Sigmoid colon (tissue), 7 donors: ENCODE data around the gene MRPS27. TPM values are rescaled to one million over a fixed set of nuclear protein-coding genes. Genes with fewer than 3 reads are reported as not detected.

ENCODE experiments used
- DNase-seq: peaks from one replicate; pipeline ENCODE4 v3.0.0-alpha.2; 2019
- H3K27ac ChIP-seq, 4 donors: fragments of 200-600 bp; sonication (generic); one replicate each; pipeline ENCODE4 v1.5.1; 2016 to 2019; ENCODE audit warnings: mild to moderate bottlenecking in 1 of 4
- H3K27me3 ChIP-seq, 3 donors: fragments of 200-600 bp; sonication (generic); one replicate each; pipeline ENCODE4 v1.5.1; 2019; ENCODE audit warnings: mild to moderate bottlenecking in 1 of 3
- H3K36me3 ChIP-seq, 4 donors: fragments of 200-600 bp; sonication (generic); one replicate each; pipeline ENCODE4 v1.5.1; 2016 to 2019
- H3K4me1 ChIP-seq, 4 donors: fragments of 200-600 bp; sonication (generic); one replicate each; pipeline ENCODE4 v1.5.1; 2017 to 2019
- H3K4me3 ChIP-seq, 4 donors: fragments of 200-600 bp; sonication (generic); one replicate each; pipeline ENCODE4 v1.5.1; 2017 to 2019; ENCODE audit warnings: mild to moderate bottlenecking in 2 of 4, moderate library complexity in 1 of 4
- H3K9me3 ChIP-seq, 4 donors: fragments of 200-600 bp in 3 of 4; sonication (generic) in 3 of 4; one replicate each; pipeline versions ENCODE4 v1.5.1 to v1.6.1; 2013 to 2019
- EP300 ChIP-seq, 4 donors: sonication (generic); formaldehyde crosslinking; IDR thresholded peaks; one replicate each; pipeline ENCODE4 v1.6.1; 2017; ENCODE audit warnings: antibody characterized with exemption in 4 of 4
- POLR2A ChIP-seq, 2 donors: fragments of 450-650 bp; IDR thresholded peaks; one replicate each; pipeline ENCODE4 v1.6.1; 2016; ENCODE audit warnings: antibody characterized with exemption in 2 of 2, mild to moderate bottlenecking in 2 of 2, moderate library complexity in 2 of 2
- POLR2AphosphoS5 ChIP-seq, 4 donors: sonication (generic); formaldehyde crosslinking; IDR thresholded peaks; one replicate each; pipeline ENCODE4 v1.6.1; 2017; ENCODE audit warnings: antibody characterized with exemption in 4 of 4
- WGBS, 2 donors: extraction: QIAGEN DNeasy Blood & Tissue Kit; methylation state at CpG; one replicate each; pipeline ENCODE4 v1.1.7; 2013; 5-methylcytosine and 5-hydroxymethylcytosine counted together
- intact Hi-C: fragments of 100-400 bp; cut with DNase I; formaldehyde crosslinking; loops from one replicate; pipeline ENCODE4 v1.15.1; 2023
- polyA plus RNA-seq, 3 donors: library from polyadenylated mRNA; stranded (reverse); fragments of 200-250 nt; gene quantifications; one replicate each; pipeline ENCODE4 v1.2.3, GENCODE V29; 2013
- total RNA-seq, 4 donors: library from RNA; depleted of rRNA; stranded (reverse); fragments of >200 nt; gene quantifications; one replicate each; pipeline ENCODE4 v1.1.0, GENCODE V29; 2016
- TF ChIP-seq, protein P1 (sequence below), 4 experiments: fragments of 450-650 bp in 3 of 4; fragments of 200-600 bp in 1 of 4; IDR thresholded peaks; one replicate each; pipeline ENCODE4 v1.5.1; 2016 to 2019; ENCODE audit warnings: antibody characterized with exemption in 4 of 4, mild to moderate bottlenecking in 3 of 4, moderate library complexity in 2 of 4
- donor health status: healthy with polysubstance abuse.
- donor health status: Bipolar disorder and iron deficiency.
- donor health status: healthy.

Gene MRPS27
- total and polyA plus RNA-seq, 7 donors: 23.1 to 64.0 (median 44.8) TPM

DNA sequence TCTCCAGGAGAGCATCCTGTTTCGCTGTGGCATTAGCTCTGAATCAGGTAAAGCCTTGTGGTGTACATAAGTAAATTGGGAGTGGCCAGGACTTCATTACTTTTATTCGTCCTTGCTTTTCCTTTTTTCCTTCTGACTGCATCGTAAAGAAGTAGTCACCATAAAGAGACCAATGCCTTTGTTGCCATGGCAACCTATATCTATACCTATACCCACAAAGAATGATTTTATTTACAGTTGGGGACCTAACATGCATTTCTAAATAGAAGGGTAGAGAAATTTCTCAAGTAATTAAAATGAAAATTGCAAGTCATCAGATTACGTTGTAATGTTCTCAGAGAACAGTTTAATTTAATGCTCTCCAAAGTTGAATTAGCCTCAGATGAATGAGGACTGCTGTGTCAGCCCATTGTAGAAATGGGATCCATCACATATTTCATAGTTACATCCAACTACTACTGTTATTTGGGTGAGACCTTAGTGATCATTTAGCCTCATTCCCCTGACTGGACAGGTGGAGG, 18.7 kb upstream of the MRPS27 start:
- TF ChIP-seq POLR2AphosphoS5 (IDR thresholded peaks at IDR 0.05): no peak
- H3K36me3 ChIP-seq: peaks cover 7 to 62% (median 9%) of the 10 kb centered on the region in 4 donors
- H3K27ac ChIP-seq: no peak overlapping the region
- intact Hi-C loops: no loop called here
- no peaks in the 10 kb centered on the region for H3K9me3 ChIP-seq
- 82 to 89% methylated on average over 4 of the region's 4 CpGs for WGBS, 2 donors
- DNase-seq: no peak
- H3K27me3 ChIP-seq: no peaks in the 10 kb centered on the region
- H3K4me3 ChIP-seq: no peak overlapping the region
- H3K4me1 ChIP-seq: no peaks in the 10 kb centered on the region

DNA sequence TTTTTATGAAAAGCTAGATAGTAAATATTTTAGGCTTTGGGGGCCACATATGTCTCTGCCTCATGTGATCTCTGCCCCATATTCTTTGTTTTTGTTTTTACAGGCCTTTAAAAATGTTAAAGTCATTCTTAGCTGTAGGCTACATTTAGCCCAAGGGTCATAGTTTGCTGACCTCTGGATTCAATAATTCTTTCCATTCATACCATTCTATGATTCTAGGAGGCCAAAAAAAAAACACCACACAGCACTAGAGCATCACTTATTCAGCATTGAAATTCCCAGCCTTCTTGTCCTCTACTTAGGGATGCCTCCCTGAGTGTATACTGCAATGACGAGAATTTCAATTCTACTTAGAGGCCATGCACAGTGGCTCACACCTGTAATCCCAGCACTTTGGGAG, 17.1 kb upstream of the MRPS27 start:
- intact Hi-C loops: no loop called here
- no peaks in the 10 kb centered on the region for H3K27me3 ChIP-seq
- no peak overlapping the region for H3K4me3 ChIP-seq
- peaks cover 5 to 48% (median 7%) of the 10 kb centered on the region in 4 donors for H3K36me3 ChIP-seq
- TF ChIP-seq, protein P1, sequence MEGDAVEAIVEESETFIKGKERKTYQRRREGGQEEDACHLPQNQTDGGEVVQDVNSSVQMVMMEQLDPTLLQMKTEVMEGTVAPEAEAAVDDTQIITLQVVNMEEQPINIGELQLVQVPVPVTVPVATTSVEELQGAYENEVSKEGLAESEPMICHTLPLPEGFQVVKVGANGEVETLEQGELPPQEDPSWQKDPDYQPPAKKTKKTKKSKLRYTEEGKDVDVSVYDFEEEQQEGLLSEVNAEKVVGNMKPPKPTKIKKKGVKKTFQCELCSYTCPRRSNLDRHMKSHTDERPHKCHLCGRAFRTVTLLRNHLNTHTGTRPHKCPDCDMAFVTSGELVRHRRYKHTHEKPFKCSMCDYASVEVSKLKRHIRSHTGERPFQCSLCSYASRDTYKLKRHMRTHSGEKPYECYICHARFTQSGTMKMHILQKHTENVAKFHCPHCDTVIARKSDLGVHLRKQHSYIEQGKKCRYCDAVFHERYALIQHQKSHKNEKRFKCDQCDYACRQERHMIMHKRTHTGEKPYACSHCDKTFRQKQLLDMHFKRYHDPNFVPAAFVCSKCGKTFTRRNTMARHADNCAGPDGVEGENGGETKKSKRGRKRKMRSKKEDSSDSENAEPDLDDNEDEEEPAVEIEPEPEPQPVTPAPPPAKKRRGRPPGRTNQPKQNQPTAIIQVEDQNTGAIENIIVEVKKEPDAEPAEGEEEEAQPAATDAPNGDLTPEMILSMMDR (IDR thresholded peaks at IDR 0.05): no peak
- TF ChIP-seq EP300 (IDR thresholded peaks at IDR 0.05) (no peak), POLR2A (IDR thresholded peaks at IDR 0.05) (no peak), POLR2AphosphoS5 (IDR thresholded peaks at IDR 0.05) (no peak)
- DNase-seq: no peak
- no peaks in the 10 kb centered on the region for H3K9me3 ChIP-seq
- H3K27ac ChIP-seq: no peak overlapping the region
- no peaks in the 10 kb centered on the region for H3K4me1 ChIP-seq
- WGBS, 2 donors: 92 to 97% methylated on average over 1 of the region's 1 CpG

DNA sequence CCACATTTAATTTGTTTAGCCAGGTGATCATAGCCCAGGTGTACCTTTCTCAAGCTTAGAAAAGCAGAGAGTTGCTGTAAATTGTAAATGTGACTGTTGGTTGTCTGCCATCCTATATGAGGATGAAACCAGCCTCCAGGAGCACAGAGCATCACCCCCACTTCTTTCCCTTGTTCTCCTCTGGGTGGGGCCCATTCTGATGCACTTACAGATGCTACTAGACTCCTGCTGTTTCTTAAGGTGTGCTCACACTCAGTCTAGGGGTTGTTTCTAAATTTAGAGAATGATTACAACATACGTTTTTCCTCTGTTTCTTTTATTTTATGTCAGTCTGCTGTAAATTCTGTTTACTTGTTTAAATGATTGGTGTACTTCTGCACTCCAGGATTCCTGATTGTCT, 10.7 kb upstream of the MRPS27 start:
- WGBS, 2 donors: 89 to 90% methylated on average over 1 of the region's 1 CpG
- Histone ChIP-seq H3K4me1 (peaks cover 0 to 14% (median 1%) of the 10 kb centered on the region in 4 donors), H3K27me3 (no peaks in the 10 kb centered on the region), H3K4me3 (no peak overlapping the region), H3K36me3 (peaks cover 0 to 37% (median 3%) of the 10 kb centered on the region in 4 donors), H3K9me3 (no peaks in the 10 kb centered on the region), H3K27ac (no peak overlapping the region)
- intact Hi-C loops: no loop called here
- no peak for DNase-seq
- TF ChIP-seq, protein P1 (IDR thresholded peaks at IDR 0.05): no peak
- TF ChIP-seq POLR2AphosphoS5 (IDR thresholded peaks at IDR 0.05) (no peak), POLR2A (IDR thresholded peaks at IDR 0.05) (no peak), EP300 (IDR thresholded peaks at IDR 0.05) (no peak)

DNA sequence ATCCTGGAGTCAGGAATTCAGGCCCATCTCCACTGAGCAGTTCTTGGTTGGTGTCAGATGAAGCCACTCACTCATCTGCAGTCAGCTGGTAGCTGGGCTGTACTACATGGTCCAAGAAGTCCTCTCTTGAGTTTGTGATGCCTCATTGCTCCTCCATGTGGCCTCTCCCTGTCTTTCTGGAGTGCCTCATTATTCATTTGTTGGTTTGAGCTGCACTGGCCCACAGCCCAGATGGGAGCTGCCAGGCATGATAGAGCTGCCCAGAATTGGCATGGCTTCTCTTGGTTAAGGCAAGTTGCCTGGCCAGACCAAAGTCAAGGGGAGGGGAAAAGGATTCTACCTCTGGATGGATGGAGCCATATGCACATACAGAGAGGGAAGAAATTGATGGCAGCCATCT, 8.1 kb upstream of the MRPS27 start:
- Histone ChIP-seq H3K36me3 (peaks cover 0 to 47% (median 3%) of the 10 kb centered on the region in 4 donors), H3K4me1 (peaks cover 0 to 17% (median 1%) of the 10 kb centered on the region in 4 donors), H3K9me3 (no peaks in the 10 kb centered on the region), H3K27ac (no peak overlapping the region), H3K27me3 (no peaks in the 10 kb centered on the region), H3K4me3 (no peak overlapping the region)
- no peak for DNase-seq
- TF ChIP-seq, protein P1 (IDR thresholded peaks at IDR 0.05): no peak
- no peak for TF ChIP-seq EP300 (IDR thresholded peaks at IDR 0.05)
- no peak for TF ChIP-seq POLR2AphosphoS5 (IDR thresholded peaks at IDR 0.05)
- no peak for TF ChIP-seq POLR2A (IDR thresholded peaks at IDR 0.05)
- intact Hi-C loops: no loop called here

DNA sequence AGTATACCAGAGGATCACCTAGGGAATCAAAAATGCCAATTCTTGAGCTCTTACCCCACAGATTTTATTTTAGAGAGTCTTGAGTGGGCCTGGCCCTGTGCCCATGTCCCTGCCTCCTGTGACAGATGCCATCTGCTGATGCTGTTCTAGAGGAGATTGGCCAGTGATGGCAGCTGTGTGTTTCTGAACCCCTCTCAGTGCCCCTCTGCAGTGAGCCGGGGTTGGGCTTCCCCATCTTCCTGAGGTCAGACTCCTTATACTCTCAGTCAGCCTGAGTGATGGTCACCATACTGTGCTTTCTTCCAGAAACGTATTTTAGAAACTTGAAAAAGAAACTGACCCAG, 6.2 kb upstream of the MRPS27 start:
- 90 to 95% methylated on average over 2 of the region's 2 CpGs for WGBS, 2 donors
- peak overlapping the region in 1 of 4 donors; percentile 30 for H3K27ac ChIP-seq
- no peak for TF ChIP-seq EP300 (IDR thresholded peaks at IDR 0.05)
- H3K9me3 ChIP-seq: no peaks in the 10 kb centered on the region
- no peak overlapping the region for H3K4me3 ChIP-seq
- H3K4me1 ChIP-seq: peaks cover 0 to 19% (median 2%) of the 10 kb centered on the region in 4 donors
- peaks cover 0 to 41% (median 3%) of the 10 kb centered on the region in 4 donors for H3K36me3 ChIP-seq
- no peak for DNase-seq
- intact Hi-C loops: no loop called here
- H3K27me3 ChIP-seq: no peaks in the 10 kb centered on the region
